Skeletal muscle satellite cell (primary cell): ENCODE data around the gene TOR4A.

Experiments used
- H3K27me3 ChIP-seq: 2 replicates; pipeline ENCODE4 v1.7.0; 2013; ENCODE audit warnings: low read length; ENCODE audit not compliant: control insufficient read depth, insufficient read depth
- H3K36me3 ChIP-seq: 2 replicates; pipeline ENCODE4 v1.7.0; 2013; ENCODE audit warnings: mild to moderate bottlenecking, control low read depth, low read length; ENCODE audit not compliant: insufficient read depth
- H3K4me1 ChIP-seq: 2 replicates; pipeline ENCODE4 v1.7.0; 2013; ENCODE audit warnings: low read length; ENCODE audit not compliant: control insufficient read depth, insufficient read depth
- H3K4me2 ChIP-seq: 2 replicates; pipeline ENCODE4 v1.7.0; 2013; ENCODE audit warnings: mild to moderate bottlenecking, low read length
- H3K4me3 ChIP-seq: 2 replicates; pipeline ENCODE4 v1.7.0; 2013; ENCODE audit warnings: low read length
- H3K9ac ChIP-seq: 2 replicates; pipeline ENCODE4 v1.7.0; 2013; ENCODE audit warnings: mild to moderate bottlenecking, low read depth, low read length, moderate library complexity
- H3K9me3 ChIP-seq: replicated peaks from 2 replicates; pipeline ENCODE4 v1.7.0; 2013; ENCODE audit warnings: mild to moderate bottlenecking, control low read depth, low read length

Gene TOR4A

GRCh38 chr9:137302449-137303150 is 25.1 kb downstream of the TOR4A start:
- peaks cover 42% of the 10 kb centered on the region for H3K27me3 ChIP-seq
- peak overlapping the region; percentile 62 for H3K4me3 ChIP-seq
- peak overlapping the region; percentile 73 for H3K4me2 ChIP-seq
- H3K4me1 ChIP-seq, result peaks cover 28% of the 10 kb centered on the region
- H3K9ac ChIP-seq, result no peak overlapping the region
- H3K36me3 ChIP-seq, result no peaks in the 10 kb centered on the region
- no peaks in the 10 kb centered on the region for H3K9me3 ChIP-seq

- peaks cover 28% of the 10 kb centered on the region for H3K4me1 ChIP-seq
- H3K9ac ChIP-seq, result no peak overlapping the region
- H3K4me2 ChIP-seq, result no peak overlapping the region
- H3K4me3 ChIP-seq, result no peak overlapping the region
- no peaks in the 10 kb centered on the region for H3K9me3 ChIP-seq
- peaks cover 36% of the 10 kb centered on the region for H3K27me3 ChIP-seq
- H3K36me3 ChIP-seq, result no peaks in the 10 kb centered on the region
Observed at GRCh38 chr9:137303151-137303892, 25.8 kb downstream of the TOR4A start.

GRCh38 chr9:137303893-137304382 is 26.4 kb downstream of the TOR4A start:
- no peak overlapping the region for H3K4me2 ChIP-seq
- no peak overlapping the region for H3K9ac ChIP-seq
- H3K36me3 ChIP-seq, result no peaks in the 10 kb centered on the region
- no peaks in the 10 kb centered on the region for H3K9me3 ChIP-seq
- H3K4me3 ChIP-seq, result no peak overlapping the region
- H3K27me3 ChIP-seq, result peaks cover 30% of the 10 kb centered on the region
- peaks cover 28% of the 10 kb centered on the region for H3K4me1 ChIP-seq

- Histone ChIP-seq H3K9me3 (no peaks in the 10 kb centered on the region), H3K4me3 (no peak overlapping the region), H3K4me1 (peaks cover 28% of the 10 kb centered on the region), H3K27me3 (peaks cover 25% of the 10 kb centered on the region), H3K4me2 (no peak overlapping the region), H3K9ac (no peak overlapping the region), H3K36me3 (no peaks in the 10 kb centered on the region)
Observed at GRCh38 chr9:137304383-137305059, 27.0 kb downstream of the TOR4A start.

- Histone ChIP-seq H3K9ac (no peak overlapping the region), H3K4me3 (no peak overlapping the region), H3K4me1 (peaks cover 28% of the 10 kb centered on the region), H3K9me3 (no peaks in the 10 kb centered on the region), H3K36me3 (no peaks in the 10 kb centered on the region), H3K27me3 (peaks cover 18% of the 10 kb centered on the region), H3K4me2 (peak overlapping the region; percentile 58)
Observed at GRCh38 chr9:137305060-137305797, 27.7 kb downstream of the TOR4A start.

- Histone ChIP-seq H3K4me2 (no peak overlapping the region), H3K36me3 (no peaks in the 10 kb centered on the region), H3K9ac (no peak overlapping the region), H3K9me3 (no peaks in the 10 kb centered on the region), H3K4me3 (no peak overlapping the region), H3K4me1 (peaks cover 27% of the 10 kb centered on the region), H3K27me3 (peaks cover 14% of the 10 kb centered on the region)
Observed at GRCh38 chr9:137305798-137306065, 28.2 kb downstream of the TOR4A start.

- Histone ChIP-seq H3K36me3 (no peaks in the 10 kb centered on the region), H3K27me3 (peaks cover 11% of the 10 kb centered on the region), H3K9ac (no peak overlapping the region), H3K4me2 (no peak overlapping the region), H3K9me3 (no peaks in the 10 kb centered on the region), H3K4me1 (peaks cover 22% of the 10 kb centered on the region), H3K4me3 (no peak overlapping the region)
Observed at GRCh38 chr9:137306066-137306849, 28.7 kb downstream of the TOR4A start.

GRCh38 chr9:137306850-137307254 is 29.3 kb downstream of the TOR4A start:
- H3K9me3 ChIP-seq, result no peaks in the 10 kb centered on the region
- H3K9ac ChIP-seq, result no peak overlapping the region
- peaks cover 7% of the 10 kb centered on the region for H3K27me3 ChIP-seq
- no peaks in the 10 kb centered on the region for H3K36me3 ChIP-seq
- peaks cover 18% of the 10 kb centered on the region for H3K4me1 ChIP-seq
- no peak overlapping the region for H3K4me3 ChIP-seq
- no peak overlapping the region for H3K4me2 ChIP-seq

GRCh38 chr9:137307255-137308056 is 29.9 kb downstream of the TOR4A start:
- H3K9ac ChIP-seq, result no peak overlapping the region
- H3K9me3 ChIP-seq, result no peaks in the 10 kb centered on the region
- H3K4me3 ChIP-seq, result no peak overlapping the region
- H3K36me3 ChIP-seq, result no peaks in the 10 kb centered on the region
- peaks cover 7% of the 10 kb centered on the region for H3K27me3 ChIP-seq
- no peak overlapping the region for H3K4me2 ChIP-seq
- peaks cover 18% of the 10 kb centered on the region for H3K4me1 ChIP-seq

GRCh38 chr9:137308057-137308619 is 30.6 kb downstream of the TOR4A start:
- H3K4me1 ChIP-seq, result peaks cover 18% of the 10 kb centered on the region
- H3K9ac ChIP-seq, result no peak overlapping the region
- H3K9me3 ChIP-seq, result no peaks in the 10 kb centered on the region
- no peak overlapping the region for H3K4me3 ChIP-seq
- no peak overlapping the region for H3K4me2 ChIP-seq
- no peaks in the 10 kb centered on the region for H3K36me3 ChIP-seq
- peaks cover 7% of the 10 kb centered on the region for H3K27me3 ChIP-seq
